Esophagus muscularis mucosa (tissue), 4 donors: Measurements from ENCODE around the gene COL5A2. TPM values are rescaled to one million over a fixed set of nuclear protein-coding genes. Genes with fewer than 3 reads are reported as not detected.

Experiments
- DNase-seq: peaks from one replicate; pipeline ENCODE4 v3.0.0-alpha.2; 2017; ENCODE audit errors: extremely low spot score
- H3K27ac ChIP-seq, 4 donors: fragments of 200-600 bp; sonication (generic); replicated peaks in 1 of 4; 1 replicate in 3 of 4; 2 replicates in 1 of 4; pipeline ENCODE4 v1.5.1; 2016 to 2019; ENCODE audit warnings: mild to moderate bottlenecking in 1 of 4
- H3K27me3 ChIP-seq, 4 donors: fragments of 200-600 bp; sonication (generic); one replicate each; pipeline versions ENCODE4 v1.5.1 to v1.6.0; 2016 to 2019
- H3K36me3 ChIP-seq, 4 donors: fragments of 200-600 bp; sonication (generic); one replicate each; pipeline ENCODE4 v1.5.1; 2016 to 2019
- H3K4me1 ChIP-seq, 4 donors: fragments of 200-600 bp; sonication (generic); one replicate each; pipeline ENCODE4 v1.5.1; 2016 to 2019
- H3K4me3 ChIP-seq, 4 donors: fragments of 200-600 bp; sonication (generic); 1 replicate in 2 of 4; 2 replicates in 2 of 4; pipeline ENCODE4 v1.5.1; 2016 to 2019; ENCODE audit warnings: mild to moderate bottlenecking in 4 of 4, moderate library complexity in 1 of 4
- H3K9me3 ChIP-seq, 4 donors: fragments of 200-600 bp; sonication (generic); 1 replicate in 3 of 4; 2 replicates in 1 of 4; pipeline ENCODE4 v1.5.1; 2016 to 2019
- EP300 ChIP-seq: sonication (generic); formaldehyde crosslinking; IDR thresholded peaks from one replicate; pipeline ENCODE4 v1.6.1; 2017; ENCODE audit warnings: antibody characterized with exemption
- POLR2A ChIP-seq: fragments of 450-650 bp; IDR thresholded peaks from one replicate; pipeline ENCODE4 v1.6.1; 2017; ENCODE audit warnings: antibody characterized with exemption, moderate library complexity, mild to moderate bottlenecking, low read depth
- POLR2AphosphoS5 ChIP-seq, 2 donors: sonication (generic); formaldehyde crosslinking; IDR thresholded peaks; one replicate each; pipeline ENCODE4 v1.6.1; 2017; ENCODE audit warnings: antibody characterized with exemption in 2 of 2
- WGBS: methylation state at CpG from one replicate; pipeline ENCODE4 v1.1.5; 2018; 5-methylcytosine and 5-hydroxymethylcytosine counted together
- intact Hi-C: fragments of 100-400 bp; cut with DNase I; formaldehyde crosslinking; loops from one replicate; pipeline ENCODE4 v1.15.1; 2023
- total RNA-seq, 4 donors: library from RNA; depleted of rRNA; stranded (reverse); fragments of >200 nt; gene quantifications; one replicate each; pipeline versions ENCODE4 v1.1.0 to v1.2.1, GENCODE V29; 2016
- TF ChIP-seq, protein P1 (sequence below), 3 experiments: fragments of 200-600 bp in 2 of 3; fragments of 450-650 bp in 1 of 3; sonication (generic) in 2 of 3; IDR thresholded peaks; one replicate each; pipeline ENCODE4 v1.5.1; 2017 to 2019; ENCODE audit warnings: antibody characterized with exemption in 3 of 3, mild to moderate bottlenecking in 2 of 3, moderate library complexity in 1 of 3

COL5A2 gene
- total RNA-seq, 4 donors from 2014 or later, result 49.9 to 68.5 (median 59.0) TPM

- H3K27me3 ChIP-seq, result no peaks in the 10 kb centered on the region
- TF ChIP-seq EP300, result no peak
- no peak for TF ChIP-seq POLR2AphosphoS5 (IDR thresholded peaks at IDR 0.05)
- TF ChIP-seq, protein P1, sequence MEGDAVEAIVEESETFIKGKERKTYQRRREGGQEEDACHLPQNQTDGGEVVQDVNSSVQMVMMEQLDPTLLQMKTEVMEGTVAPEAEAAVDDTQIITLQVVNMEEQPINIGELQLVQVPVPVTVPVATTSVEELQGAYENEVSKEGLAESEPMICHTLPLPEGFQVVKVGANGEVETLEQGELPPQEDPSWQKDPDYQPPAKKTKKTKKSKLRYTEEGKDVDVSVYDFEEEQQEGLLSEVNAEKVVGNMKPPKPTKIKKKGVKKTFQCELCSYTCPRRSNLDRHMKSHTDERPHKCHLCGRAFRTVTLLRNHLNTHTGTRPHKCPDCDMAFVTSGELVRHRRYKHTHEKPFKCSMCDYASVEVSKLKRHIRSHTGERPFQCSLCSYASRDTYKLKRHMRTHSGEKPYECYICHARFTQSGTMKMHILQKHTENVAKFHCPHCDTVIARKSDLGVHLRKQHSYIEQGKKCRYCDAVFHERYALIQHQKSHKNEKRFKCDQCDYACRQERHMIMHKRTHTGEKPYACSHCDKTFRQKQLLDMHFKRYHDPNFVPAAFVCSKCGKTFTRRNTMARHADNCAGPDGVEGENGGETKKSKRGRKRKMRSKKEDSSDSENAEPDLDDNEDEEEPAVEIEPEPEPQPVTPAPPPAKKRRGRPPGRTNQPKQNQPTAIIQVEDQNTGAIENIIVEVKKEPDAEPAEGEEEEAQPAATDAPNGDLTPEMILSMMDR (IDR thresholded peaks at IDR 0.05), result no peak
- no peak for TF ChIP-seq POLR2A
- no peak overlapping the region for H3K4me3 ChIP-seq
- DNase-seq, result no peak
- no peaks in the 10 kb centered on the region for H3K36me3 ChIP-seq
- peaks cover 6 to 27% (median 22%) of the 10 kb centered on the region in 4 donors for H3K4me1 ChIP-seq
- whole genome bisulfite sequencing, result 79% methylated on average over 2 of the region's 2 CpGs
- no peak overlapping the region for H3K27ac ChIP-seq
- no peaks in the 10 kb centered on the region for H3K9me3 ChIP-seq
- intact Hi-C loops, result no loop called here
Measured at GRCh38 chr2:189213250-189213649, 33.7 kb upstream of the COL5A2 start.

GRCh38 chr2:189210250-189211087, 30.9 kb upstream of the COL5A2 start:
- DNase-seq, result no peak
- no peaks in the 10 kb centered on the region for H3K36me3 ChIP-seq
- intact Hi-C loops, result loop anchor here (2.0 kb wide), 1 partner anchor 32 kb away; the partner anchor contains the start of gene COL5A2
- peak overlapping the region; percentile 76 to 85 (median 80) for H3K27ac ChIP-seq
- peaks cover 6 to 27% (median 22%) of the 10 kb centered on the region in 4 donors for H3K4me1 ChIP-seq
- peak overlapping the region; percentile 30 to 43 (median 37) for H3K4me3 ChIP-seq
- 13% methylated on average over 7 of the region's 7 CpGs for WGBS
- TF ChIP-seq, protein P1 (IDR thresholded peaks at IDR 0.05), result no peak
- TF ChIP-seq POLR2AphosphoS5 (IDR thresholded peaks at IDR 0.05), result peak in 1 of 2 donors; percentile 57
- TF ChIP-seq EP300, result no peak
- no peaks in the 10 kb centered on the region for H3K9me3 ChIP-seq
- H3K27me3 ChIP-seq, result no peaks in the 10 kb centered on the region

DNA sequence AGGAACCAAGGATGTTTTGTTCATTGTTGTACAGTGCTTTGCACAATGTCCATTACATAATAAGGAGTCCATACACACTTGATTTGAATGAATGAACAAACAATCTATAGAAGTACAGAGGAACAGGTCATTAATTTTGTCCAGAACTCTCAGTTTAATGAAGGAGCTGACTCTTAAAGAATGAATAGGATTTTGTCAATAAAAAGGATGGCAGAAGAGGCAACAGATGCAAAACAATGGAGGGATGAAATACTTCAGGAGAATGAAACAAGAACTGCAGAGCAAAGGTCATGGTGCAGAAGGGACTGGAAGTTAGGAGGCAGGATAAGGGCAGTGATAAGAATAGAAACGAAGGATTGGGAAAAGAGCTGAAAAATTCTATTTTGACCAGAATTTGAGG, 28.7 kb upstream of the COL5A2 start:
- TF ChIP-seq, protein P1 (IDR thresholded peaks at IDR 0.05), result no peak
- TF ChIP-seq POLR2A (no peak), POLR2AphosphoS5 (IDR thresholded peaks at IDR 0.05) (no peak), EP300 (no peak)
- 60% methylated on average over 1 of the region's 1 CpG for WGBS
- intact Hi-C loops, result no loop called here
- Histone ChIP-seq H3K27me3 (no peaks in the 10 kb centered on the region), H3K9me3 (no peaks in the 10 kb centered on the region), H3K4me3 (no peak overlapping the region), H3K27ac (peak overlapping the region in 2 of 4 donors; percentile 76 to 78), H3K36me3 (no peaks in the 10 kb centered on the region), H3K4me1 (peaks cover 6 to 27% (median 22%) of the 10 kb centered on the region in 4 donors)
- DNase-seq, result no peak

GRCh38 chr2:189204322-189204941, 24.9 kb upstream of the COL5A2 start:
- H3K27me3 ChIP-seq, result no peaks in the 10 kb centered on the region
- no peaks in the 10 kb centered on the region for H3K36me3 ChIP-seq
- no peak overlapping the region for H3K4me3 ChIP-seq
- peaks cover 0 to 7% (median under 1%) of the 10 kb centered on the region in 4 donors for H3K4me1 ChIP-seq
- DNase-seq, result no peak
- no peak for TF ChIP-seq POLR2AphosphoS5 (IDR thresholded peaks at IDR 0.05)
- TF ChIP-seq, protein P1 (IDR thresholded peaks at IDR 0.05), result no peak
- no peak for TF ChIP-seq POLR2A
- TF ChIP-seq EP300, result no peak
- H3K9me3 ChIP-seq, result no peaks in the 10 kb centered on the region
- WGBS, result 58% methylated on average over 3 of the region's 3 CpGs
- H3K27ac ChIP-seq, result no peak overlapping the region
- intact Hi-C loops, result no loop called here
